IMR-90 (cell line): ENCODE measurements around the gene SLC47A2. TPM values are rescaled to one million over a fixed set of nuclear protein-coding genes. Genes with fewer than 3 reads are reported as not detected.

Source experiments
- ATAC-seq: fragments of 200-7000 bp; cut with Tn5 transposase; 2 replicates; pipeline ENCODE4 v1.9.1; 2020; ENCODE audit warnings: low read depth, mild to moderate bottlenecking, moderate library complexity
- BruUV-seq: library from RNA; stranded (reverse); fragments of 400-500 nt; replicated peaks from 2 replicates; lab custom pipeline; 2021; lab: Mats Ljungman, UMichigan
- CTCF ChIA-PET: fragments of 300-600 bp; formaldehyde crosslinking; extraction: SDS; loops from one replicate; lab custom pipeline; 2021; ENCODE audit warnings: antibody characterized with exemption; lab: Yijun Ruan, JAX
- POLR2A ChIA-PET: fragments of 300-600 bp; sonication (Branson Sonifier 250); formaldehyde crosslinking; loops from one replicate; lab custom pipeline; 2022; ENCODE audit warnings: antibody characterized with exemption; ENCODE audit not compliant: unreplicated experiment; lab: Charles Lee
- DNase-seq: peaks from one replicate; pipeline ENCODE4 v3.0.0; 2013
- H2AFZ ChIP-seq: replicated peaks from 2 replicates; pipeline ENCODE3; 2013; ENCODE audit warnings: low read length, mild to moderate bottlenecking; ENCODE audit not compliant: poor library complexity
- H2AK5ac ChIP-seq: 2 replicates; pipeline ENCODE4 v1.6.1; 2013; ENCODE audit warnings: low read depth, low read length, inconsistent platforms
- H2AK9ac ChIP-seq: replicated peaks from 2 replicates; pipeline ENCODE3; 2013; ENCODE audit warnings: mild to moderate bottlenecking, low read depth, low read length, moderate library complexity; ENCODE audit not compliant: poor library complexity
- H2BK120ac ChIP-seq: 2 replicates; pipeline ENCODE4 v1.6.1; 2013; ENCODE audit warnings: low read depth, low read length, inconsistent platforms
- H2BK15ac ChIP-seq: 3 replicates; pipeline ENCODE4 v1.6.1; 2013; ENCODE audit warnings: low read depth, low read length, inconsistent platforms
- H2BK20ac ChIP-seq: 2 replicates; pipeline ENCODE4 v1.6.1; 2013; ENCODE audit warnings: low read depth, mild to moderate bottlenecking, inconsistent platforms, low read length, moderate library complexity
- H2BK5ac ChIP-seq: 2 replicates; pipeline ENCODE4 v1.6.1; 2013; ENCODE audit warnings: mild to moderate bottlenecking, low read depth, low read length, inconsistent platforms; ENCODE audit not compliant: poor library complexity, severe bottlenecking
- H3K14ac ChIP-seq: replicated peaks from 2 replicates; pipeline ENCODE4 v1.6.1; 2013; ENCODE audit warnings: low read depth, low read length, inconsistent platforms
- H3K18ac ChIP-seq: 2 replicates; pipeline ENCODE4 v1.6.1; 2013; ENCODE audit warnings: low read depth, low read length, control low read depth
- H3K23ac ChIP-seq: 2 replicates; pipeline ENCODE4 v1.6.1; 2013; ENCODE audit warnings: low read depth, low read length, inconsistent platforms
- H3K27ac ChIP-seq: 2 replicates; pipeline ENCODE4 v1.5.1; 2013; ENCODE audit warnings: mild to moderate bottlenecking, control low read depth, low read length; ENCODE audit not compliant: insufficient read depth
- H3K27me3 ChIP-seq: 2 replicates; pipeline ENCODE4 v1.6.1; 2013; ENCODE audit warnings: low read length; ENCODE audit not compliant: control insufficient read depth, insufficient read depth
- H3K36me3 ChIP-seq: 2 replicates; pipeline ENCODE4 v1.6.1; 2013; ENCODE audit warnings: low read length, mixed read lengths; ENCODE audit not compliant: control insufficient read depth, insufficient read depth
- H3K4ac ChIP-seq: 2 replicates; pipeline ENCODE4 v1.6.1; 2013; ENCODE audit warnings: low read depth, low read length, inconsistent platforms
- H3K4me1 ChIP-seq: 2 replicates; pipeline ENCODE4 v1.6.1; 2013; ENCODE audit warnings: low read length, mixed read lengths; ENCODE audit not compliant: control insufficient read depth, insufficient read depth
- H3K4me2 ChIP-seq: 2 replicates; pipeline ENCODE4 v1.6.1; 2013; ENCODE audit warnings: low read depth, mild to moderate bottlenecking, control low read depth, low read length, moderate library complexity
- H3K4me3 ChIP-seq: 2 replicates; pipeline ENCODE4 v1.5.1; 2013; ENCODE audit warnings: low read depth, mild to moderate bottlenecking, control low read depth, low read length, moderate library complexity; ENCODE audit not compliant: insufficient read depth
- H3K56ac ChIP-seq: 2 replicates; pipeline ENCODE4 v1.6.1; 2013; ENCODE audit warnings: low read length, inconsistent platforms; ENCODE audit not compliant: insufficient read depth; ENCODE audit errors: extremely low read depth
- H3K79me1 ChIP-seq, 2 experiments: 2 replicates each; pipeline ENCODE4 v1.6.1; 2013; ENCODE audit warnings: low read length in 2 of 2, inconsistent platforms in 1 of 2, low read depth in 1 of 2
- H3K9ac ChIP-seq: 2 replicates; pipeline ENCODE4 v1.6.1; 2013; ENCODE audit warnings: low read depth, low read length, control low read depth
- H3K9me1 ChIP-seq: 2 replicates; pipeline ENCODE4 v1.6.1; 2013; ENCODE audit warnings: low read length, inconsistent platforms; ENCODE audit not compliant: insufficient read depth
- H3K9me3 ChIP-seq: 2 replicates; pipeline ENCODE4 v1.6.1; 2013; ENCODE audit warnings: low read length; ENCODE audit not compliant: control insufficient read depth, insufficient read depth
- H4K20me1 ChIP-seq: 2 replicates; pipeline ENCODE4 v1.6.1; 2013; ENCODE audit warnings: low read length, inconsistent platforms; ENCODE audit not compliant: insufficient read depth
- H4K5ac ChIP-seq: 2 replicates; pipeline ENCODE4 v1.6.1; 2013; ENCODE audit warnings: mild to moderate bottlenecking, low read depth, low read length, control low read depth
- H4K8ac ChIP-seq, 2 experiments: 2 replicates each; pipeline ENCODE4 v1.6.1; 2013; ENCODE audit warnings: low read depth in 2 of 2, low read length in 2 of 2, control low read depth in 1 of 2, inconsistent platforms in 1 of 2
- H4K91ac ChIP-seq: 2 replicates; pipeline ENCODE4 v1.6.1; 2013; ENCODE audit warnings: low read depth, low read length, inconsistent platforms; ENCODE audit not compliant: insufficient read depth
- BHLHE40 ChIP-seq: fragments of 150-350 bp; IDR thresholded peaks from 2 replicates; pipeline ENCODE4 v1.6.1; 2016; ENCODE audit warnings: mild to moderate bottlenecking, low read depth, low read length
- CEBPB ChIP-seq: IDR thresholded peaks from 2 replicates; pipeline ENCODE4 v1.6.1; 2012; ENCODE audit warnings: low read depth, low read length, improper control_type of control experiment
- CHD1 ChIP-seq: IDR thresholded peaks from 2 replicates; pipeline ENCODE4 v1.6.1; 2012; ENCODE audit warnings: low read depth, low read length, improper control_type of control experiment
- FOS ChIP-seq: fragments of 150-350 bp; IDR thresholded peaks from 2 replicates; pipeline ENCODE4 v1.6.1; 2016; ENCODE audit warnings: low read depth, low read length
- MAFK ChIP-seq: IDR thresholded peaks from 2 replicates; pipeline ENCODE4 v1.6.1; 2012; ENCODE audit warnings: low read depth, low read length, improper control_type of control experiment
- MAZ ChIP-seq: IDR thresholded peaks from 2 replicates; pipeline ENCODE4 v1.6.1; 2012; ENCODE audit warnings: low read depth, mild to moderate bottlenecking, low read length, improper control_type of control experiment, moderate library complexity, borderline replicate concordance
- MXI1 ChIP-seq: IDR thresholded peaks from 2 replicates; pipeline ENCODE4 v1.6.1; 2012; ENCODE audit warnings: low read depth, mild to moderate bottlenecking, low read length, moderate library complexity, borderline replicate concordance
- NFE2L2 ChIP-seq: fragments of 150-350 bp; IDR thresholded peaks from 2 replicates; pipeline ENCODE4 v1.6.1; 2016; ENCODE audit warnings: low read depth, mild to moderate bottlenecking, low read length
- POLR2A ChIP-seq: IDR thresholded peaks from 2 replicates; pipeline ENCODE4 v1.6.1; 2012; ENCODE audit warnings: mild to moderate bottlenecking, low read depth, low read length
- RAD21 ChIP-seq: IDR thresholded peaks from 2 replicates; pipeline ENCODE4 v1.6.1; 2012; ENCODE audit warnings: low read length, improper control_type of control experiment
- RCOR1 ChIP-seq: IDR thresholded peaks from 2 replicates; pipeline ENCODE4 v1.6.1; 2012; ENCODE audit warnings: mild to moderate bottlenecking, low read length, improper control_type of control experiment; ENCODE audit not compliant: insufficient replicate concordance
- RFX5 ChIP-seq: IDR thresholded peaks from 2 replicates; pipeline ENCODE4 v1.8.0; 2012; ENCODE audit warnings: low read depth, mild to moderate bottlenecking, low read length, moderate library complexity
- SMC3 ChIP-seq: fragments of 150-350 bp; IDR thresholded peaks from 2 replicates; pipeline ENCODE4 v1.6.1; 2016; ENCODE audit warnings: low read depth, mild to moderate bottlenecking, antibody characterized with exemption, low read length, moderate library complexity
- WGBS, 2 experiments: methylation state at CpG; one replicate each; pipeline versions ENCODE4 v1.1.5 to v1.1.7; 2013; ENCODE audit warnings: missing lambda C conversion rate in 2 of 2; ENCODE audit not compliant: insufficient read length in 1 of 2; ENCODE audit errors: extremely low coverage in 2 of 2; 5-methylcytosine and 5-hydroxymethylcytosine counted together
- dilution Hi-C: fragments of 300-500 bp; cut with HindIII; formaldehyde crosslinking; loops from one replicate; pipeline ENCODE4 v1.14.3; 2018; ENCODE audit warnings: low sequenced_read_pairs; ENCODE audit not compliant: unreplicated experiment
- in situ Hi-C: fragments of 300-500 bp; cut with MboI; formaldehyde crosslinking; loops from 3 replicates; pipeline ENCODE4 v1.14.3; 2019; ENCODE audit warnings: low sequenced_read_pairs, inconsistent platforms, mixed read lengths
- intact Hi-C: fragments of 100-400 bp; cut with micrococcal nuclease; formaldehyde crosslinking; loops from 2 replicates; pipeline ENCODE4 v1.10.0; 2022
- polyA plus RNA-seq, 3 experiments: library from polyadenylated mRNA; depleted of rRNA; stranded (reverse); fragments of >200 nt; gene quantifications; 2 replicates each; pipeline ENCODE4 v1.2.3, GENCODE V29; 2012; ENCODE audit warnings: low replicate concordance in 1 of 3
- total RNA-seq: library from RNA; depleted of rRNA; stranded (reverse); fragments of >200 nt; gene quantifications from 2 replicates; pipeline ENCODE4 v1.2.3, GENCODE V29; 2012
- TF ChIP-seq, protein P1 (sequence below): conservative IDR thresholded peaks from 2 replicates; pipeline ENCODE4 v1.5.1; 2012; ENCODE audit warnings: mild to moderate bottlenecking, low read depth, low read length, improper control_type of control experiment
- TF ChIP-seq, protein P2 (sequence below): fragments of 150-350 bp; IDR thresholded peaks from 2 replicates; pipeline ENCODE4 v1.6.1; 2016; ENCODE audit warnings: low read depth, mild to moderate bottlenecking, low read length, moderate library complexity, borderline replicate concordance

The SLC47A2 gene
- total and polyA plus RNA-seq, 2 of the 4 experiments (the other 2 are of a cell fraction), result not detected

DNA sequence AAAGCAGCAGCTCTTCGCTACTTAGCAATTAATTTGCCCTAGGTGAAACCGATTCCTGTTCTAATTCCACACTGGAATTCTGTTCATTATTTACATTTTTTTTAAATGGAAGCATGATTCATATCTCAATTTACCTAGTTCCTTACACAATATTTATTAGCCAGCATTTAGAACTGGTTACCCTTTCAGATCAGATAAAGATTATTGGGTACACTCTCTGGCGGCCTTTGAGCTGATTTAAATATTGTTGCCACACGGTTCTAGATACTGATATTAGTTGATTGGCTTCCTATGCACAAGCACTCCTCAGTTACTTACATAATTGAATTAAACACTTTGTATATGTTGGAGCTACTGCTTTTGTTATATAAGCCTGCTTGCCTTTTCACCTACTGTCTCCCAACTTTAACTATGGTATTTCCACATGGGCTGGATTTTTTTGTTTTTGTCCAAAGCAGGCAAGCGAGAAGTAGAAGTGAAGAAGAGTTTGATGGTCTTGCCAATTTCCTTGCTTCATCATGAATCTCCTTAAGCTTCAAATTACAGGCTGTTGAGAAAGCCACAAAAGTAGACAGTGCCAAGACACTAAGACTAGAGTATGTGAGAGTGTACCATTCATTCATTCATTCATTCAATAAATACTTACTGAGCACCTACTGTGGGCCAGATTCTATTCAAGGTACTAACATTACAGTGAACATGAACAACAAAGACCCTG lies 71.7 kb downstream of the SLC47A2 start:
- H2BK120ac ChIP-seq, result no peak overlapping the region
- H3K4me1 ChIP-seq, result peaks cover 6% of the 10 kb centered on the region
- H2AFZ ChIP-seq, result no peak overlapping the region
- no peak overlapping the region for H2AK9ac ChIP-seq
- peaks cover 32% of the 10 kb centered on the region for H3K27me3 ChIP-seq
- H3K4ac ChIP-seq, result no peak overlapping the region
- DNase-seq (no peak), ATAC-seq (no peak)
- H3K9me3 ChIP-seq, result no peaks in the 10 kb centered on the region
- no peaks in the 10 kb centered on the region for H4K20me1 ChIP-seq
- in situ Hi-C loops, result no loop called here
- H3K18ac ChIP-seq, result no peak overlapping the region
- no peak overlapping the region for H2BK5ac ChIP-seq
- H4K5ac ChIP-seq, result no peak overlapping the region
- no CpG with 5 or more reads among the region's 5 CpGs for WGBS, 2 experiments
- BruUV-seq, result no TSS peak
- intact Hi-C loops, result loop anchor here (5.0 kb wide), 1 partner anchor 282 kb away; the partner anchor contains the start of gene B9D1
- H4K91ac ChIP-seq, result no peak overlapping the region
- no peak overlapping the region for H2AK5ac ChIP-seq
- no peak for TF ChIP-seq CHD1
- no peak for TF ChIP-seq MXI1
- TF ChIP-seq, protein P1, sequence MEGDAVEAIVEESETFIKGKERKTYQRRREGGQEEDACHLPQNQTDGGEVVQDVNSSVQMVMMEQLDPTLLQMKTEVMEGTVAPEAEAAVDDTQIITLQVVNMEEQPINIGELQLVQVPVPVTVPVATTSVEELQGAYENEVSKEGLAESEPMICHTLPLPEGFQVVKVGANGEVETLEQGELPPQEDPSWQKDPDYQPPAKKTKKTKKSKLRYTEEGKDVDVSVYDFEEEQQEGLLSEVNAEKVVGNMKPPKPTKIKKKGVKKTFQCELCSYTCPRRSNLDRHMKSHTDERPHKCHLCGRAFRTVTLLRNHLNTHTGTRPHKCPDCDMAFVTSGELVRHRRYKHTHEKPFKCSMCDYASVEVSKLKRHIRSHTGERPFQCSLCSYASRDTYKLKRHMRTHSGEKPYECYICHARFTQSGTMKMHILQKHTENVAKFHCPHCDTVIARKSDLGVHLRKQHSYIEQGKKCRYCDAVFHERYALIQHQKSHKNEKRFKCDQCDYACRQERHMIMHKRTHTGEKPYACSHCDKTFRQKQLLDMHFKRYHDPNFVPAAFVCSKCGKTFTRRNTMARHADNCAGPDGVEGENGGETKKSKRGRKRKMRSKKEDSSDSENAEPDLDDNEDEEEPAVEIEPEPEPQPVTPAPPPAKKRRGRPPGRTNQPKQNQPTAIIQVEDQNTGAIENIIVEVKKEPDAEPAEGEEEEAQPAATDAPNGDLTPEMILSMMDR, result no peak
- TF ChIP-seq SMC3, result no peak
- TF ChIP-seq MAZ, result no peak
- no peak for TF ChIP-seq RFX5
- no peak for TF ChIP-seq BHLHE40
- TF ChIP-seq, protein P2, sequence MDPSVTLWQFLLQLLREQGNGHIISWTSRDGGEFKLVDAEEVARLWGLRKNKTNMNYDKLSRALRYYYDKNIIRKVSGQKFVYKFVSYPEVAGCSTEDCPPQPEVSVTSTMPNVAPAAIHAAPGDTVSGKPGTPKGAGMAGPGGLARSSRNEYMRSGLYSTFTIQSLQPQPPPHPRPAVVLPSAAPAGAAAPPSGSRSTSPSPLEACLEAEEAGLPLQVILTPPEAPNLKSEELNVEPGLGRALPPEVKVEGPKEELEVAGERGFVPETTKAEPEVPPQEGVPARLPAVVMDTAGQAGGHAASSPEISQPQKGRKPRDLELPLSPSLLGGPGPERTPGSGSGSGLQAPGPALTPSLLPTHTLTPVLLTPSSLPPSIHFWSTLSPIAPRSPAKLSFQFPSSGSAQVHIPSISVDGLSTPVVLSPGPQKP, result no peak
- no peak for TF ChIP-seq RAD21
- TF ChIP-seq CEBPB, result no peak
- no peak for TF ChIP-seq POLR2A
- TF ChIP-seq NFE2L2, result no peak
- no peak for TF ChIP-seq RCOR1
- no peak for TF ChIP-seq MAFK
- TF ChIP-seq FOS, result no peak
- H3K4me3 ChIP-seq, result no peak overlapping the region
- H3K23ac ChIP-seq, result no peak overlapping the region
- H3K9ac ChIP-seq, result no peak overlapping the region
- no peak overlapping the region for H3K14ac ChIP-seq
- no peak overlapping the region for H3K4me2 ChIP-seq
- H3K79me1 ChIP-seq, result no peaks in the 10 kb centered on the region
- no peaks in the 10 kb centered on the region for H3K36me3 ChIP-seq
- no peak overlapping the region for H3K27ac ChIP-seq
- no peaks in the 10 kb centered on the region for H3K9me1 ChIP-seq
- H4K8ac ChIP-seq, result no peak overlapping the region
- ChIA-PET POLR2A (no interaction called here), CTCF (interaction anchor here (0.6 kb wide), 2 partner anchors 30 to 239 kb away, joined by 3 read pairs; no protein-coding TSS in a partner anchor)
- no peak overlapping the region for H2BK20ac ChIP-seq
- dilution Hi-C loops, result no loop called here
- H3K56ac ChIP-seq, result no peak overlapping the region
- H2BK15ac ChIP-seq, result no peak overlapping the region
